Thyroid gland (tissue), 4 donors: ENCODE results near the gene UVSSA. TPM values are rescaled to one million over a fixed set of nuclear protein-coding genes. Genes with fewer than 3 reads are reported as not detected.

ENCODE experiments used
- DNase-seq, 2 donors: peaks; one replicate each; pipeline ENCODE4 v3.0.0-alpha.2; 2019
- H3K27ac ChIP-seq, 3 donors: fragments of 200-600 bp; sonication (generic); 1 replicate in 2 of 3; 2 replicates in 1 of 3; pipeline ENCODE4 v1.5.1; 2016 to 2019; ENCODE audit warnings: mild to moderate bottlenecking in 1 of 3, moderate library complexity in 1 of 3
- H3K27me3 ChIP-seq: fragments of 200-600 bp; sonication (generic); one replicate; pipeline ENCODE4 v1.5.1; 2019
- H3K36me3 ChIP-seq, 2 donors: fragments of 200-600 bp; sonication (generic); one replicate each; pipeline ENCODE4 v1.5.1; 2016 to 2019
- H3K4me1 ChIP-seq, 2 donors: fragments of 200-600 bp; sonication (generic); one replicate each; pipeline ENCODE4 v1.5.1; 2017 to 2019
- H3K4me3 ChIP-seq, 3 donors: fragments of 200-600 bp; sonication (generic); replicated peaks in 1 of 3; 1 replicate in 2 of 3; 2 replicates in 1 of 3; pipeline ENCODE4 v1.5.1; 2016; ENCODE audit warnings: mild to moderate bottlenecking in 1 of 3
- H3K9me3 ChIP-seq: fragments of 200-600 bp; sonication (generic); one replicate; pipeline ENCODE4 v1.5.1; 2017
- CTCF ChIP-seq, 6 experiments: fragments of 200-600 bp in 3 of 6; fragments of 450-650 bp in 3 of 6; sonication (generic) in 3 of 6; IDR thresholded peaks; one replicate each; pipeline ENCODE4 v1.5.1; 2016 to 2019; ENCODE audit warnings: antibody characterized with exemption in 6 of 6, mild to moderate bottlenecking in 2 of 6, inconsistent platforms in 1 of 6, moderate library complexity in 1 of 6
- POLR2A ChIP-seq, 2 donors: fragments of 450-650 bp; IDR thresholded peaks; one replicate each; pipeline ENCODE4 v1.6.1; 2017; ENCODE audit warnings: antibody characterized with exemption in 2 of 2, mild to moderate bottlenecking in 2 of 2, moderate library complexity in 1 of 2
- WGBS, 2 donors: methylation state at CpG; one replicate each; pipeline ENCODE4 v1.1.5; 2017; 5-methylcytosine and 5-hydroxymethylcytosine counted together
- intact Hi-C: fragments of 100-400 bp; cut with DNase I; formaldehyde crosslinking; loops from one replicate; pipeline ENCODE4 v1.15.1; 2023
- total RNA-seq, 4 donors: library from RNA; depleted of rRNA; stranded (reverse); fragments of >200 nt; gene quantifications; one replicate each; pipeline ENCODE4 v1.2.3, GENCODE V29; 2016

Gene UVSSA
- total RNA-seq, 4 donors from 2014 or later = 16.7 to 38.7 (median 27.7) TPM

GRCh38 chr4:1416948-1417260, 69.9 kb downstream of the UVSSA start:
- no peak overlapping the region for H3K27ac ChIP-seq
- H3K4me1 ChIP-seq = no peaks in the 10 kb centered on the region
- no peaks in the 10 kb centered on the region for H3K9me3 ChIP-seq
- H3K4me3 ChIP-seq = no peak overlapping the region
- H3K36me3 ChIP-seq = no peaks in the 10 kb centered on the region
- no peak for DNase-seq
- H3K27me3 ChIP-seq = peaks cover 13% of the 10 kb centered on the region
- WGBS, 2 donors = 67% methylated on average over 5 of the region's 7 CpGs; no CpG with 5 or more reads in 1 of the 2 donors
- intact Hi-C loops = no loop called here
- no peak for TF ChIP-seq CTCF (IDR thresholded peaks at IDR 0.05)

- DNase-seq = peak in 1 of 2 donors; percentile 27
- TF ChIP-seq POLR2A (IDR thresholded peaks at IDR 0.05) (no peak), CTCF (IDR thresholded peaks at IDR 0.05) (peak in 1 of 6 experiments; percentile 9)
- no peak overlapping the region for H3K27ac ChIP-seq
- 54 to 67% methylated on average over 33 of the region's 33 CpGs for WGBS, 2 donors
- intact Hi-C loops = no loop called here
- no peaks in the 10 kb centered on the region for H3K4me1 ChIP-seq
- H3K4me3 ChIP-seq = no peak overlapping the region
- peaks cover 13% of the 10 kb centered on the region for H3K27me3 ChIP-seq
- no peaks in the 10 kb centered on the region for H3K36me3 ChIP-seq
- no peaks in the 10 kb centered on the region for H3K9me3 ChIP-seq
Observed at GRCh38 chr4:1417522-1418390, 70.7 kb downstream of the UVSSA start.

GRCh38 chr4:1418494-1419285, 71.7 kb downstream of the UVSSA start:
- Histone ChIP-seq H3K4me1 (no peaks in the 10 kb centered on the region), H3K4me3 (no peak overlapping the region), H3K27ac (no peak overlapping the region), H3K36me3 (no peaks in the 10 kb centered on the region), H3K27me3 (peaks cover 10% of the 10 kb centered on the region), H3K9me3 (no peaks in the 10 kb centered on the region)
- no peak for DNase-seq
- TF ChIP-seq CTCF (IDR thresholded peaks at IDR 0.05) (no peak), POLR2A (IDR thresholded peaks at IDR 0.05) (no peak)
- intact Hi-C loops = no loop called here
- 58 to 65% methylated on average over 16 to 17 of the region's 17 CpGs for WGBS, 2 donors

GRCh38 chr4:1419708-1420107, 72.7 kb downstream of the UVSSA start:
- H3K4me1 ChIP-seq = no peaks in the 10 kb centered on the region
- no peak overlapping the region for H3K4me3 ChIP-seq
- no peak for TF ChIP-seq POLR2A (IDR thresholded peaks at IDR 0.05)
- TF ChIP-seq CTCF (IDR thresholded peaks at IDR 0.05) = no peak
- 84 to 87% methylated on average over 13 of the region's 13 CpGs for WGBS, 2 donors
- H3K27me3 ChIP-seq = peaks cover 6% of the 10 kb centered on the region
- H3K36me3 ChIP-seq = no peaks in the 10 kb centered on the region
- no peaks in the 10 kb centered on the region for H3K9me3 ChIP-seq
- H3K27ac ChIP-seq = no peak overlapping the region
- DNase-seq = no peak
- intact Hi-C loops = no loop called here

- TF ChIP-seq CTCF (IDR thresholded peaks at IDR 0.05) (no peak), POLR2A (IDR thresholded peaks at IDR 0.05) (no peak)
- no peak overlapping the region for H3K27ac ChIP-seq
- intact Hi-C loops = no loop called here
- no peak overlapping the region for H3K4me3 ChIP-seq
- DNase-seq = no peak
- H3K27me3 ChIP-seq = no peaks in the 10 kb centered on the region
- H3K9me3 ChIP-seq = no peaks in the 10 kb centered on the region
- no peaks in the 10 kb centered on the region for H3K36me3 ChIP-seq
- WGBS, 2 donors = 42 to 45% methylated on average over 2 of the region's 2 CpGs
- no peaks in the 10 kb centered on the region for H3K4me1 ChIP-seq
Observed at GRCh38 chr4:1421657-1422056, 74.6 kb downstream of the UVSSA start.
